Measurements from ENCODE around the gene PPIE.
"Not testable (repeated sequence)": the region's sequence is repeated elsewhere in the genome, so short reads cannot be mapped to it uniquely, and the experiment has no call there.

Gene PPIE

DNA sequence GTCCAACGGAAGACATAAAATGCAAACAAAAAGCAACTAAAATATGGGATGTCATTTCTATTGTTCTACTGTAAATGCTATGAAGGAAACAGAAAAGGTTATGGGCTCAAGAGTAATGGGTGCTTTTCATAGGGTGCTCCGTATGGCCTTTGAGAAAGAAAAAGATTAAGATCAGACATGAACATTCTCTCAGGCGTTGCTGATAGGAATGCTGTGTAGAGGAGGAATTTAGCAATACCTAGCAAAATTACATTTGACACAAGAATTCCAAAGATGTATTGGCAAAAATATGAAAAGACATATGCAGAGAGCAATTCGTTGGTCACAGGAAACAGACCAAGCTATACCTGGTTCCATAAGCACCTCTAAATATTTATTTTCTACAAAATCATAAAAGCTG lies 38.2 kb downstream of the PPIE start:
- in situ Hi-C loops (cut with HindIII; ENCODE audit: low sequenced_read_pairs): no loop called here

DNA sequence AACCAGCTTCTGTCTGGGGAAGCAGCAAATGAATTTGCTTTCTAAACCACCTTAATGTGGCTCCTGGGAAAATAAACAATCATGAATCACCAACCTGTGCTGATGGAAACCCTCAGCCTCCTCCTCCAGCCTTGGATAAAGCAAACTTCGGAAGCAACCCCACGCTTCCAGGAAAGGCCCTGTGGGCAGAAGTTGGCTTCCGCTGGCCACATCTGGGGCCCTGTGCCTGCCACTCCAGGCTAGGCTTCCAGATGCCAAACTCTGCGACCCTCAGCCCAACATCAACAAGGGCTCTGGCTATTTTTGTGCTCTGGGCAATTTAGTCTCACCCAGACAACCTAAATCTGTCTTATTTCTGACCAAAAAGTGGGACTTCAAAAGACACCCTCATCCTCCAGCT lies 38.6 kb downstream of the PPIE start:
- in situ Hi-C loops (cut with HindIII; ENCODE audit: low sequenced_read_pairs): no loop called here

DNA sequence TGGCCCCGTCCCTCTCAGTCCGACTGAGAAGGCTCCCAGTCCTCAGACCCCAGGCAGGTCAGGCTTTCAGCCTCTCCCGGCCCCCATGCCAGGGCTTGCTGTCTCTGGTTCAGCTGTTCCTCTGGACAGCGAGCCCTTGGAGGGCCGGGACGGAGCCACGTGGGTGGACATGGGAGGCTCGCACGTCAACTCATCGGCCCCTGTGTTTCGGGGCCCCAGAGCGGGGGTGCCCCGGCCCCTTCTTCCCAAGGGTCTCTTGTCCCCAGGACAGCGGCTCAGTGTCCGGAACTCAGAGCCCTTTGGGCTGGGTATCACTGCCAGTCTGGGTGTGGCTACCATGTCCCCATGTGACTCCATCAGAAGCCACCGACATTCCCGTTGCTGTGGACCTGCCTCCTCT lies 39.2 kb downstream of the PPIE start:
- in situ Hi-C loops (cut with HindIII; ENCODE audit: low sequenced_read_pairs): not testable (repeated sequence)

DNA sequence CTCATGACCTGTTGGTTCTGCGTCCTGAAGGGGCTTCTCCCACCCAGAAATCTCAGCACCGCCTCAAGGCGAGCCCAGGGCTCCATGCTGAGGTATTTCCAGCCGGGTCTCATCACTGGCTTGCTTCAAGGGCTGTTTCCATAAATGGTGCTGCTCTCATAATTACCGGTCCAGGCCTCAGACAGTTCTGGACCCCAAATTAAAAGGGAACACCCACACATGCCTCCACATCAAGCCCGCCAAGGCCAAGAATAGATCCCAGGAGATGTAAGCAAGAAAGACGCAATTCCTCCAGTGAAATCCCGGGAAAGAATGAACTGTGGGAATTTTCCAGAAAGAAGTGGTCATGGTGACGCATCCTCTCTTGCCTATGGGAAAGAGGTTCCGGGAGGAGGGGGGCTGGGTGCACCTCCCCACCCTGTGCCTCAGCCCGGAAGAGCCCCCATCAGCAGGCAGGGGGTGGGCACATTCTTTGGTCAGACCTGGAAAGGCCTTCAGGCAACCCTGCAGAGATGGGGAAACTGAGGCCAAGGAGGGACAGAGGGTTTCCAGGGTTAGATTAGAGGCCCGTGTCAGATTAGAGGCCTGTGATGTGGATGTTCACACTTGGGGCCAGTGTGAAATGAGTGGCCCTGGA lies 39.9 kb downstream of the PPIE start:
- in situ Hi-C loops (cut with HindIII; ENCODE audit: low sequenced_read_pairs): not testable (repeated sequence)

DNA sequence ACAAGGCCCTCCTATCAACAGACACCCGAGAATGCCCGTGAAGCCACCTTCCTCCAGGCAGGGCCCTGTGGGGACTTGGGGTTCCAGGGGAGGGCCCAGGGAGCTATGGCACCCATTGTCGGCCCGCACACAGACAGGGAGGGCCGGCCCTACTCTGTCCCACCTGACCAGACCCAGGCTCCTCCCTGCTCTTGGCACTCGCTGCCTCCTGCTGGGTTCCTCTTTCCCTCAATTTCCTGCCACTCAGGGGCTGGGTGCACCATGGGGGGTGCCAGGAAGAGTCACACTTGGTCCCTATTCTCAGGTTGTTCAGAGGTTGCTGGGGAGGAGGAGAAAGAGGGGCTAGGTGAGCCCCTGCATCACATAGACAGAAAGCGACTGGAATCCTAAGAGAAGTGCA lies 40.5 kb downstream of the PPIE start:
- in situ Hi-C loops (cut with HindIII; ENCODE audit: low sequenced_read_pairs): no loop called here

DNA sequence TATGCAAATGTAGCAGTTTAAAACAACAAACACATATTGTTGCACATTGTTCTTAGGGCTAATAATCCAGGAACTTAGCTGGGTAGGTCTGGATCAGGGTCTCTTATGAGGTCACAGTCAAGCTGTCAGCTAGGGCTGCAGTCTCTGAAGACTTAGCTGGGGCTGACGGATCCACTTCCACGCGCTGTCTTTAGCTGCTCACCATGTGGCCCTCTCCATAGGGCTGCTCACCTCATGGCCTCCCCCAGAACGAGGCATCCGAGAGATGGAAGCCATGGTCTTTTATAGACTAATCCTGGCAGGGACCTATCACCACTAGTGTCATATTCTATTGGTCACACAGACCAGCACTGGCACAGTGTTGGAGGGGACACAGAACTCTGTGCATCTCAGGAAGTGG lies 41.1 kb downstream of the PPIE start:
- in situ Hi-C loops (cut with HindIII; ENCODE audit: low sequenced_read_pairs): no loop called here

DNA sequence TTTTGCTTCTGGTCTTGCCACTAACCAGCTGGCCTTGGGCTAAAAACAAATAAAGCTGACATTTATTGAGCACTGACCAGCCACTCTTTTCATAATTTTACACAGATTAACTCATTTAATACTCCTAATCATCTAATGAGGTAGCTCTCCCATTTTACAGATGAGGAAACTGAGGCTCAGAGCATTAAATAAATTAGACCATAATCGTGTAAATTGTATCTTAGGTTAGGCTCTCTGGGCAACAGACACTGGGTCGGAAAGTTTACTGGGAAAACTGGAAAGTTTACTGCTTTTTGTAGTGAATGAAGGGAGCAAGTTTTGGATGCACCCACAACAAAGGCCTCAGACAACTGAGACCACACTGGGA lies 42.6 kb downstream of the PPIE start:
- in situ Hi-C loops (cut with HindIII; ENCODE audit: low sequenced_read_pairs): no loop called here

DNA sequence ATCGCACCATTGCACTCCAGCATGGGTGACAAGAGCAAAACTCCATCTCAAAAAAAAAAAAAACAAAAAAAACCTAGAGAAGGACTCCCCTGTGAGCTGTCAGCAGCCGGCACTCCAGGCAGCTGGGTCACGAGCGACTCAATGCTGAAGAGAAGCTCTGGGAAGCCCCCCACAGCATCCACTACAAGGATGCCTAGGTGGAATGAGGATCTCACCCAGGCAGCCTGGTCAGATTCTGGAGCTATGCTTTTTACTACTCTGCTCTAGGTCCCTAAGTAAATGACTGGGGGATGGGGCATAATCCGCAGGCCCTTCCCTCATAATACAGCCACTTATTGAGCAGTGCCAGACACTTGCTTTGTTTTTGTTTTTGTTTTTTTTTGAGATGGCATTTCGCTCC lies 43.4 kb downstream of the PPIE start:
- in situ Hi-C loops (cut with HindIII; ENCODE audit: low sequenced_read_pairs): no loop called here

DNA sequence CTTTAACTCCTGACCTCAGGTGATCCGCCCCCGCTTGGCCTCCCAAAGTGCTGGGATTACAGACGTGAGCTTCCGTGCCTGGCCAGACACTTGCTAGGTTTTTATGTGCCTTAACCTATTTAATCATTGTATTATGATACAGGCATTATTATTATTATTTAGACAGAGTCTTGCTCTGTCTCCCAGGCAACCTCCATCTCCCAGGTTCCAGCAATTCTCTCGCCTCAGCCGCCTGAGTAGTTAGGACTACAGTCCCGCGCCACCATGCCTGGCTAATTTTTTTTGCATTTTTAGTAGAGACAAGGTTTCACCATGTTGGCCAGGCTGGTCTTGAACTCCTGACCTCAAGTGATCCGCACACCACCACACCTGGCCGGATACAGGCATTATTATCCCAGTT lies 44.0 kb downstream of the PPIE start:
- in situ Hi-C loops (cut with HindIII; ENCODE audit: low sequenced_read_pairs): not testable (repeated sequence)

DNA sequence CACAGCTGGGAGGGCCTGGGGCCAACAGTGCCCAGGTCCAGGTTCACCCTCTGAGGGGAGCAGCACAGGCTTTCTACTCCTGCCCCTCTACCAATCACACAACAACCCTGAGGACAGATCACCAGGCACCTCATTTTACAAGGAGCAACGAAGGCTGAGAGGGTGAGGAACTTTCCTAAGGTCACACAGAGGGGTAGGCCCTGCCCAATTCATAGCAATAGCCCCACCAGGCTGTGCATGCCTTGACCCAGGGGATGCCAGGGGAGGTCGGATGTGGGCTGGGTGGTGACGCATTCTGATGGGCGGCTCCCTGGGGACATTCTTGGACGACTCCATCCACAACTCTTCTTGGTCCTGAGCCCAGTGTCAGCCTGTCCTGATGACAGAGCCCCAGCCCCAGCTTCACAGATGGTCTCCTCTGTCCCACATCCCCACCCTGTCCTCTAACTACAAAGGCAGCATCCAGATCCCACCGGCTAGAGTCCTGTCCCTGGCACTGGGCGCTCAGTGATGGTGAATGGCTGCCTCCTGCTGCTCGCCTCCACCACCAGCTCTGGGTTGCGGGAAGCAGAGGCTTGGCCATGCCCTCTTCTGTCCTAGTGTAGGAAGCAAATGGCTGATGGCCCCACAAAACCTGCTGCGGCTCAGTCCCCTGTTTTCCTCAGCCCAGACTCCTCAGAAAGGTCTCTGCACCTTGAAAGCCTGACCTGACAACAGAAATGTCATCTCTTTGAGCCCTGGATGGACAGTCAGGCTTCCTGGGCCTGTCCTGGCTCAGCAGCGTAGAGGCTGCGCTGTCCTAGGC lies 47.8 kb downstream of the PPIE start:
- in situ Hi-C loops (cut with HindIII; ENCODE audit: low sequenced_read_pairs): not testable (repeated sequence)

DNA sequence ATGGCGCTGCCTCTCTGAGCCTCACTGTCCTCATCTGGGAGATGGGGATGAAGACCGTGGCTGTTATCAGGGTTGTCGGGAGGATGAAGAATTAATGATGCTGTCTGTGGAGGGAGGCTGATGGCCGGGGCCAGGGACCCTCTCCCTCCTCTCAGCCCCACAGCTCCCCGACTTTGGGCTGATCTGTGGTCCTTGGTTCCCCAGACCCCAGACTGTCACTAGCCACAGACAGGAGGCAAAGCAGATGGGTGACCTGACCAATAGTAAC lies 48.4 kb downstream of the PPIE start:
- in situ Hi-C loops (cut with HindIII; ENCODE audit: low sequenced_read_pairs): not testable (repeated sequence)

DNA sequence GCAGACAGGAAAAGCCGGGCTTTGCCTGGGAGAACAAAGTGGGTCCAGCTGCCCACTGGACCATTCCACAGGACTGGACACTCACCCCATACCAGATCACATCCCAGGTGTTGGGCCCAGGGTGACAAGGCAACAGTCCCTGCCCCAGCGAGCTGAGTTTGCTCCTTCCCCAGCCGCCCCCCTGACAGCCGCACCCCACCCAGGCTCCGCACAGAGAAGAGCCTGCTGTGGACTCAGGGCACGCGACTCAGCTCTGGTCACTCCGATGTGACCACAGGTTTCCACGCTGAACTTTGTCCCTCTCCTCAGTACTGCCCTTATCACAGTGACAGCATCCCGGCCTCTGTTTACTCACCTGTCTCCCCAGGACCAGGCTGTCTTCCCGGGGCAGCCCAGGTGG lies 48.8 kb downstream of the PPIE start:
- in situ Hi-C loops (cut with HindIII; ENCODE audit: low sequenced_read_pairs): no loop called here

DNA sequence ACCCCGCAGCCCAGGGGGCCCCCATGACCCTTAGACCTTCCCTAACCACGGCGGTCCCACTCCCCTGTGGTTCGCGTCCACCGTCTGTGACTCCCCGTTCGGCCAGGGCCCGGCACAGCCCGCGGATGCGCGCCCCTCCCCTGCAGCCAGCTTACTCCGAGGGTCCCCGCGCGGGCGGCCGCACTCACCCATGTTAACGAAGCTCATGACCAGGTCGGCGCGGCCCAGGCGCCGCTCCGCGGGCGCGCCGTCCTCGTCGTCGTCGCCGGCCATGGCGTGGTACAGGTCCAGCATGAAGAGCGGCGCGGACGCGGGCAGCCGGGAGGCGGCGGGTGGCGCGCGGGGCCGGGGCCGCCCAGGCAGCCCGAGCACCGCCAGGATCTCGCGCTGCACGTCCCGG lies 49.3 kb downstream of the PPIE start:
- in situ Hi-C loops (cut with HindIII; ENCODE audit: low sequenced_read_pairs): not testable (repeated sequence)

DNA sequence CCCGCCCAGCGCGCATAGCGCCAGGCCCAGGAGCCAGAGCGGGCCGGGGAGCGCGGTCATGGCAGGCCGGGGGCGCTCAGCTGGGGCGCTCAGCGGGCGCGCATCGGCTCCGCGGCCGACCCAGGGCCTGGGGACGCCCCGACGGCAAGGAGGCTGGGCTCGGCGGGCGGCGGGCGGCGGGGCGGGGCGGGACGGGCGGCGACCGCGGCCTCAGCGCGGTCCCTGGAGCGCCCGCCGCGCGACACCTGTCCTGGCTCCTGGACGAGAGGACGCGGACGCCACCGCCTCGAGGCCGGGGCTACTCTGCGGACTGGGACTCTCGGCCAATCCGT lies 49.7 kb downstream of the PPIE start:
- in situ Hi-C loops (cut with HindIII; ENCODE audit: low sequenced_read_pairs): no loop called here

DNA sequence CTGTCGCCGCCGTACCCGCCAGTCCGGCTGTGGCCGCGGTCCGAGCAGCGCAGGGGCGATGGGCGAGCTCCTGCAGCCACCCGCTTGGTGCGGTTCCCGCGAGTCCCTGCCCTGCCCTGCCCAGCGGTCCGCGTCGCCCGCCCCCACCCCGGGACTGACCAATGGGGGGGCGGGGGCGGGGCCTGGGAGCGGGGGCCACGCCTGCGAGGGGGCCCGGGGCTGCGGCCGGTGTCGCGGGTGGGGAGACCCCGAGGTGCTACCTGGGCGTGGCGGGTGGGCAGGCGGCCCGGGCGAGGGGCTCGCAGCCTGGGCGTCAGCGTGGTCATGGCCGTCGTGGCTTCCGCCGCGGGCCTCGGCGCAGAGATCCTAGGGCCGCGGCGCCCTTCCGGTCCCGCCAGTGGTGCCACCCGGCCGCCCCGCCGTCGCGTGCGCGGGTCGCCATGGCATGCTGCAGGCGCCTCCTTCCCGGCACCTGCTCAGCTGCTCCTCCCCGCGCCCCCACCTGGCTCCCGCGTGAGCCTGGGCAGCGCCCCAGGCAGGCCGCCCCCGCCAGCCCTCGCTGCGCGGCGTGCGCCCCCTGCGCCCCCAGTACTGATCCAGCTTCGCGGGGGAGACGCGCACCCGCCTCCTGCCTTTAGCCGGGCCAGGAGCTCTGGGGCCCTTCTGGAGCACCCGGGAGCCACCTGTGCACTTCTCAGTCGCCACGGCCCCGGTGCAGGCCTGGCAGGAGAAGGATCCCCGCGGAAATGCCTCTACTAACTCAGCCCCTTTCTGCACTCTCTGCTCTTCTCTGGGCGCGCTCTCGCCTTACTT lies 50.3 kb downstream of the PPIE start, which contains the start of gene BMP8B:
TSS of gene BMP8B (minus strand) at position 108 of the 813 bp plus-strand sequence. CDS start 380 bp downstream, outside the sequence.
- in situ Hi-C loops (cut with HindIII; ENCODE audit: low sequenced_read_pairs): no loop called here

DNA sequence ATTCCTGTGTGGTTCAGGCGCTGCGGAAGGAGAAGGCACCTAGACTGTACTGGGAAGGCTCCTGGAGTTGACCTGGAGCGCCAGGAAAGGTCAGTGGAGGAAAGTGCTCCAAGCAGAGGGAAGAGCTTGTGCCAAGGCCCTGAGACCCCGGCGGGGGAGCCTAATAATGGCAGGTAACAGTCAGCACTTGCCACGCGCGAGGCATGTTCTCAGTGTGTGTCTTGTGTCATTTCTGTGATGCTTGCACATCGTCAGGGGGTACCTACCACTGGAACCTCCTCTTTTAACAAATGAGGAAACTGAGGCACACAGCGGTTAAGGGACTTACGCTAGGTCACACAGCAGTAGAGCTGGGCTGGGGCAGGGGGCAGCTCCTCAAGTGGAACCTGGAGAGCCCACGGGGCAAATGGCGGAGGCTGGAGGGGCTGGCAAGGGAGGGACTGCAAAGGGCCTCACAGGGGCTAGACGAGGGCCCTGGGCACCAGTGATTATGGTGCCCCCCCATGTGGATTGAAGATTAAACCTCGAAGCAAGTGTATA lies 51.0 kb downstream of the PPIE start:
- in situ Hi-C loops (cut with HindIII; ENCODE audit: low sequenced_read_pairs): loop anchor here (10.0 kb wide), 1 partner anchor 55 kb away; the partner anchor contains the start of gene PPIE

DNA sequence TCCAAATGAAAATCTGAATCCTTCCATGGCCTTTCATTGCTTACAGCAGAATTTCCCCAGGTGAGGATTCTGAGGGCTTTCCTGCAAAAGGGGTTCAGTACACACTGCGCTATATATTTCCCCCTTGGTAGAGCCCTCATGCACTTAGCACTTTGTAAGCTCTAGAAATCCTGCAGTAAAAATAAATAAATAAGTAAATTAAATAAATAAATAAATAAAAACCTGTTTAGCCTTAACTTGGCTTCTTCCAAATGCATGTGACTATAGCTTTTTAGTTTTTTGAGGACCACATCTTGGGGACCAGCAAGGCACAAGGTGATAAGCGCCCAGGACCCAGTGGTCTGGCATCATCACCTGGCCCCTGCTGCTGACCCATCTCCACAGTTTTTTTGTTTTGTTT lies 53.2 kb downstream of the PPIE start:
- in situ Hi-C loops (cut with HindIII; ENCODE audit: low sequenced_read_pairs): loop anchor here (10.0 kb wide), 1 partner anchor 57 kb away; the partner anchor contains the start of gene PPIE

DNA sequence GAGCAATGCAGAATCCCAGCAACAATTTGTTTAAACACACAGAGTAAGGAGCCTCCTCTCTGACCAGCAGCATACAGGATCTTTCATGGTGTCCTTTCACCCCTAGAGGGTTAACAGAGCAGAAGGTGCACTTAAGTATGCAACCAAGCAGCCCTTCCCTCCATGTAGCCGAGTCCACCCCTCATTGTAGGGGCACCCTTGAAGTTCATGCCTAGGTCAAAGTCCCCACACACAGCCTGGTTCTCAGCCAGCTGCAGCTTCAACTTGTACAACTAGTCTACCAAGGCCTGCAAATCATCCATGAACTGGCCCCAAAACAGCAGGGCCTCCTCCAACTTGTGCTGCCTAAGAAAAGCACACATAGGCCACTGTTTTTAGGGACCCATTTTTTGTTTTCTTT lies 57.0 kb downstream of the PPIE start:
- in situ Hi-C loops (cut with HindIII; ENCODE audit: low sequenced_read_pairs): loop anchor here (10.0 kb wide), 1 partner anchor 61 kb away; the partner anchor contains the start of gene PPIE

DNA sequence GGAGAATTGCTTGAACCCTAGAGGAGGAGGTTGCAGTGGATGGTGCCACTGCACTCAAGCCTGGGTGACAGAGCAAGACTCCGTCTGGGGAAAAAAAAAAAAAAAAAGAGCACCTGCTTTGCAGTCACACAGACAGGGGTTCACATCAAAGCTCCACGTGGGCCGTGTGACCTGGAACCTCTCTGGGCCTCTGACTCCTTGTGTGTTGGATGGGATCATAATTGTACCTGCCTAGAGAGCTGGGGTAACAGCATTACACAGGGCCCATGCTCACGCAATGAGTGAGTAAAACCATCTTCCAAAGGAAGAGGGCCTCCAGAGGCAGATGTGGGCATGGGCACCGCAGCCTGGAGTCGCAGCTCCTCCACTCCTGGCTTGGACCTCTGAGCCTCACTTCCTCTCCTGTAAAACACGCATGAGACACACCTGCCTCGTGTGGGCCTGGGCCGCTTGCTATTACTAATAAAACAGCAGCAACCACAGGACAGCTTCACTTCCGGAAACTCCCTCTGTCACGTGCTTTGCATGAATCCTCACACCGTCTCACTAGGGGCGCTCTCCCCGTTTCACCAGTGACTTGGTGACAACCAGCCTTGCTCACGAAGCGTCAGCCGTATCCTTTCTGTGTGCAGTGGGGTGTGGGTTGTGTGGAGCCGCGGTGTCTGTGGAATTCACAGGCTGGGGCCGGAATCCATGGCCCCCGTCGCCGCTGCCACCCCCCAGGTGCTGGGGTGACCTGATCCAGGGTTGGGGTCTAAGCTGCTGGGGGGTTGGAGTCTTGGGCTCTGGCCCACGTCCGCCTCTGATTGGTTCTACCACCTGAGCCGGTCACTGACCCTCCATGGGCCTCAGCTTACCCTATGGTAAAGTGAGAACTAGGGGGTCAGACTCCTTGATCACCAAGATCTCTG lies 60.4 kb downstream of the PPIE start:
- in situ Hi-C loops (cut with HindIII; ENCODE audit: low sequenced_read_pairs): loop anchor here (10.0 kb wide), 1 partner anchor 64 kb away; the partner anchor contains the start of gene PPIE

DNA sequence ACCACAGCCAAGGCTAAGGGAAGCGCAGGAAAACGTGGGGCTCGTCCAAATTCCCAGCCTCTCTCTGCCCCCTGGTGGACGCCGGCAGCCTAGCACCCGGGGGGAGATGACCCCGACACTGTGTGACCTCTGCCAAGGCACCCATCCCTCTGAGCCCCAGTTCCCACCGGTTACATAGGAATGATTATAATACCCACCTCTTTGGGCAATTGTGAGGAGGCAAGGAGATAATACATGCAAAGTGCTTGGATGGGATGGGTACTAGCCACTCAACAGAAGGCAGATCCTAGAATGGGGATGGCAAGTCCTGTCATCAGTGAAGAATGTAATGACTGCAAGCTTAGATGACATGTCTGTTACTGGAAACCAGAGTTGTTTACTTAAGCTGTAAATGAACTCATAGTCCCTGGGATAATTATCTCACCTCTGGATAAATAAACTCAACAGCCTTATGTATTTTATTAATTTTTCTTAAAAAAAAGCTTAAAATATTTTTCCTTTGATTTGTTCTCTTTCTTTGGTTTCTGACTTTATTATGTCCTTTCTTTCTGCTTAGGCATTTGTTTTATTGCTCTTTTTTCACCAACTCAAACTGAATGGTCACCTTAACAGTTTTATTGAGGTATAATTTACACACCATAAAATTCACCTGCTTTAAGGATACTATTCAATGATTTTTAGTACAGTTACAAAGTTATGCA lies 61.2 kb downstream of the PPIE start:
- in situ Hi-C loops (cut with HindIII; ENCODE audit: low sequenced_read_pairs): loop anchor here (5.0 to 10.0 kb wide), 2 partner anchors 65 to 177 kb away; partner anchors contain the start of gene PPIE

Data from endothelial cell of hepatic sinusoid (primary cell).